ENCODE data around the gene GRIPAP1.

DNA sequence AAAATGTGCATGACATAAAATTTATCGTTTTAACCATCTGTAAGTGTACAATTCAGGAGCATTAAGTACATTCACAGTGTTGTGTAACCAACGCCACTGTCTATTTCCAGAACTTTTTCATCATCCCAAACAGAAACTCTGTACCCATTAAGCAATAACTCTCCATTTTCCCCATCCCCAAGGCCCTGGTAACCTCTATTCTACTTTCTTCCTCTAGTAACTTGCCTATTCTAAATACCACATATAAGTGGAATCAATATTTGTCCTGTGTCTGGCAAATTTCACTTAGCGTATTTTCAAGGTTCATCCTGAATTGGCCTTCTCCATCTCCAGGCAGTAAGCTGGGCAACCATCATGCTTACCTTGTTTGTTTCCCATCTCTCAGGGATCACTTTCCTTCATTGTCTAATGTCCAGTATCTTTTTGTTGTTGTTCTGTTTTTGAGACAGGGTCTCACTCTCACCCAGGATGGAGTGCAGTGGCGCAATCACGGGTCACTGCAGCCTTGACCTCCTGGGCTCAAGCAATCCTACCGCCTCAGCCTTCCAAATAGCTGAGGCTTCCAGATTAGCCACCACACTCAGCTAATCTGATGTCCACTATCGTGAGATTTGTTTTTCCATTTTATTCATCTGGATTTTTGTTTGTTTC is 17.7 kb upstream of the GRIPAP1 start:
- TF ChIP-seq, protein P1, sequence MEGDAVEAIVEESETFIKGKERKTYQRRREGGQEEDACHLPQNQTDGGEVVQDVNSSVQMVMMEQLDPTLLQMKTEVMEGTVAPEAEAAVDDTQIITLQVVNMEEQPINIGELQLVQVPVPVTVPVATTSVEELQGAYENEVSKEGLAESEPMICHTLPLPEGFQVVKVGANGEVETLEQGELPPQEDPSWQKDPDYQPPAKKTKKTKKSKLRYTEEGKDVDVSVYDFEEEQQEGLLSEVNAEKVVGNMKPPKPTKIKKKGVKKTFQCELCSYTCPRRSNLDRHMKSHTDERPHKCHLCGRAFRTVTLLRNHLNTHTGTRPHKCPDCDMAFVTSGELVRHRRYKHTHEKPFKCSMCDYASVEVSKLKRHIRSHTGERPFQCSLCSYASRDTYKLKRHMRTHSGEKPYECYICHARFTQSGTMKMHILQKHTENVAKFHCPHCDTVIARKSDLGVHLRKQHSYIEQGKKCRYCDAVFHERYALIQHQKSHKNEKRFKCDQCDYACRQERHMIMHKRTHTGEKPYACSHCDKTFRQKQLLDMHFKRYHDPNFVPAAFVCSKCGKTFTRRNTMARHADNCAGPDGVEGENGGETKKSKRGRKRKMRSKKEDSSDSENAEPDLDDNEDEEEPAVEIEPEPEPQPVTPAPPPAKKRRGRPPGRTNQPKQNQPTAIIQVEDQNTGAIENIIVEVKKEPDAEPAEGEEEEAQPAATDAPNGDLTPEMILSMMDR (IDR thresholded peaks at IDR 0.05) = no peak
- no peak for TF ChIP-seq POLR2A (IDR thresholded peaks at IDR 0.05)
